NCI-H1694 treated with DMSO at 0.1 percent for 48 hours (cell line): ENCODE results near the gene CD81.

Experiments
- DNase-seq: peaks from one replicate; lab custom pipeline; 2025; lab: John Stamatoyannopoulos, UW

The CD81 gene

GRCh38 chr11:2406451-2406850 is 29.3 kb downstream of the CD81 start:
- no peak for DNase-seq

DNA sequence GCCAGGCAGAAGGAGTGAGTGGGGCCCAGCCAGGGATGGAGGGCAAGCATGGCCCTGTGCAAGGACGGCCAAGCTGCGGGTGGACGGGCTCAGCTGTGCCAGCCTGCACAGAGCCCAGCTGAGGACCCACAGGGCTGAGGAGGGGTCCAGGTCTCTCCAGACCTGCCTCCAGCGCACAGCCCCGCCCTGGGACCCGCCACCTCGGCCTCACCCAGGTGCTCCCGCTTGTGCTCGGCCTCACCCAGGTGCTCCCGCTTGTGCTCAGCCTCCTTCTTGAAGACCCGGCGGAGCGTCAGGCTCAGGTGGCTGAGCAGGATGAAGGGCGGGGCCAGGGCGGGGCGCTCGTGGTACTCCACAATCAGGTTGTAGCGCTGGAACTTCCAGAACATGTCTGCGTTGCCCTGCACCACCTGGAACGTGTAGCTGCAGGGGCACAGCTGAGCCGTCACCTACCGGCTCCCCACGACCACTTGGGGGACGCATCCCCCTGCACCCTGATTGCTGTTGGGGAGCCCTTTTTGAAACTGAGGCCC is 29.8 kb downstream of the CD81 start:
- DNase-seq = no peak

DNA sequence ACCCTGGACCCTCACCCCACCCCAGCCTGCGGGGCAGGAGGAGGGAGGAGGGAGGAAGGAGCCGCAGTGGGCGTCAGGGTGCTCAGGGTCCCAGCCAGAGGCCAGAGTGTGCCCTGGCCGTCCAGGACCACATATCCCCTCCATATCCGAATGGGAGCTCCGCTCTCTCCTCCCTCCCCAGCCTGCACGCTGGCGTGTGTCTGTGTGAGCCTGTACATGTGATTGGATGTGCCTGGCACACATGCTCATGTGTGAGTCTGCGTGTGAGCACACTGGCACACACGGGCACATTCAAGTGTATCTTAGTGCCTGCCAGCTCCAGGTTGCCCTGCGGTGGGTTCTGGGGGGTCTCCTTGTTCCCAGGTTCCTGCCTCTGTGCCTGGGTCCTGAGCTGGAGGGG is 31.6 kb downstream of the CD81 start:
- no peak for DNase-seq

GRCh38 chr11:2409126-2409525 is 32.0 kb downstream of the CD81 start:
- no peak for DNase-seq

- DNase-seq = no peak
These were observed 32.7 kb downstream of the CD81 start for GRCh38 chr11:2409611-2410468.

- no peak for DNase-seq
These were observed 33.5 kb downstream of the CD81 start for GRCh38 chr11:2410616-2411015.

GRCh38 chr11:2411446-2412305 is 34.6 kb downstream of the CD81 start:
- no peak for DNase-seq

GRCh38 chr11:2412323-2412722 is 35.2 kb downstream of the CD81 start:
- DNase-seq = no peak

GRCh38 chr11:2413742-2414579 is 36.9 kb downstream of the CD81 start:
- no peak for DNase-seq

GRCh38 chr11:2414616-2415015 is 37.5 kb downstream of the CD81 start:
- DNase-seq = no peak

GRCh38 chr11:2415171-2415570 is 38.1 kb downstream of the CD81 start:
- no peak for DNase-seq

- DNase-seq = no peak
These were observed 38.7 kb downstream of the CD81 start for GRCh38 chr11:2415601-2416380.

DNA sequence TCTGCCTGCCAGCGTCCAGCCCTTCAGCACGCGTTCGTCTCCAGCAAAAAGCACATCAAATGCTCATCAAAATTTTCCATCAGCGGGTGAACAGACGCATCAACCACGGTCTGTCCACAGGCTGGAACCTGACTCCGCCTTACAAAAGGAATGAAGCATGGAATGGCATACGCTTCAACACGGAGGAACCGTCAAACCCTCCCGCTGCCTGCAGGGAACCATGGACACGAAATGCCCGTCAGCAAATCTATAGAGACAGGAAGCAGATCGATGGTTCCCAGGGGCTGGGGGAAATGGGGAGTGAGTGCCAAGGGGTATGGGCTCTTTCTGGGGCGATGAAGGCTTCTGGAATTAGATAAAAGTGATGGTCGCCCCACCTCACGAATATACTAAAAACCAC is 39.7 kb downstream of the CD81 start:
- no peak for DNase-seq

DNA sequence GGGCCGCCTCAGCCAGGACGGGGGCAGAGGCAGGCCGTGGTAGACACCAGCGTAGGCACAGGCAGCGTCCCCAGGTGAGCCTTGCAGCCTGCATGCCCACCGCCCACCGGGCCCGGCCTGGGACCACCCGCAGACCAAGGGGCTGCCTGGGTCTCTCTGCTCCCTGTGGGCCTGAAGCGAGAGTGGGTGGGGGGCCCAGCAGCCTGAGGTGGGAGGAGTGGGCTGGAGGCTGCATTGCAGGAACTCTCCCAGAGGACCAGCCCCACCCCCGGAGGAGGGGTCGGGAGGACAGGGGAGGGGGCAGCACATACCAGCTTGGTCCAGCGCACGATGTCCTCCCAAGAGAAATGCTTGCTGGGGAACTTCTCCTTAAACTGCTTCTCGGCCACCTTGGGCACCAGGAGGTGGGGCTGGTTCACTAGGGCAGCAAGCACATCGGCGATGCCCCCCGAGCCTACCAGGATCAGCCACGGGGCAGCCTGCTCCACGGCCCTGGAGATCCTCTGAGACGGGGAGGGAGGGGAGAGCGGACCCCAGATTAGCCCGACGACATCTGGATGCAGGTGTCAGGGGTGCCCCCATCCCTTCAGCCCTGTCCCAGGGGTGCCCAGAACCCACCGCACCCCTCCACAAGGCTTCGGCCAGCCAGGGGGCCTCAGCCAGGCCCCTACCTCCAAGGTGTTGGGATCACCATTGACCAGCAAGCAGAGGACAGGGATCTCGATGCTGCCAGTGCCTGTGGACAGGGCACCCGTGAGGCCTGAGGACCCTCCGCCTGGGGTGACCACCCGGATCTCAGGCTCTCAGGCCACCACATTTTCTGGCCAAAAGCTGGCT is 41.0 kb downstream of the CD81 start:
- no peak for DNase-seq

DNA sequence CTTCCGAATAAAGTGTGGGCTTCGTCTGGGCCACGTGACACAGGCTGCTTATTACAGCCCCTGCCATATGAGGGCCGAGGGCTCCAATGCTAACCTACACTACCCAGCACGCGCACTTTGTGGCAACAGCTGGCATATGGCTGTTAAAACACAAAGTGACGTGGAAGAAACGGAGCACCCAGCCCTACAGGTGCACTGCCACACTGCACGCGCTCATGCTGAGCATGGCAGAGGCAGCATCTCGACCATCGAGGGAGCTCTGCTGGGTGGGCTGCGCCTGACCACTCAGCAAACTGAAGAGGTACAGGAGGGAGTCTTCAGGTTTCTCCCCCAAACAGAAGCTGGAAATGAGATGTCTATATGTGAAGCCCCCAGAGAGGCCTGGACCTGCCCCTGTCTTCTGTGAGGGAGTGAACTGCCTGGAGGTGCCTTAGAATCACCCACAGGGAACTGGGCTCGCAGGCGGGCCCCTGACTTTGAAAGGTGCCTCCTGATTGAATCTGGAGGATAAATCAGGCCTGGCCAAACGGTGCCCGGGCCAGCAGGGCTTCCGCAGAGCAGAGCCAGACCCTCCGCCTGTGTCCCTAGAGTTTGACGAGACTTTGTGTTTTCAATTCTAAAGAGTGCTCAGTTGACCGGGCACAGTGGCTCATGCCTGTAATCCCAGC is 41.7 kb downstream of the CD81 start:
- DNase-seq = no peak

- DNase-seq = peak; percentile 35
These were observed 42.8 kb downstream of the CD81 start for GRCh38 chr11:2419638-2420501.

GRCh38 chr11:2420502-2421225 is 43.6 kb downstream of the CD81 start:
- DNase-seq = peak; percentile 41
